ENCODE data around the gene UBE2J1.

DNA sequence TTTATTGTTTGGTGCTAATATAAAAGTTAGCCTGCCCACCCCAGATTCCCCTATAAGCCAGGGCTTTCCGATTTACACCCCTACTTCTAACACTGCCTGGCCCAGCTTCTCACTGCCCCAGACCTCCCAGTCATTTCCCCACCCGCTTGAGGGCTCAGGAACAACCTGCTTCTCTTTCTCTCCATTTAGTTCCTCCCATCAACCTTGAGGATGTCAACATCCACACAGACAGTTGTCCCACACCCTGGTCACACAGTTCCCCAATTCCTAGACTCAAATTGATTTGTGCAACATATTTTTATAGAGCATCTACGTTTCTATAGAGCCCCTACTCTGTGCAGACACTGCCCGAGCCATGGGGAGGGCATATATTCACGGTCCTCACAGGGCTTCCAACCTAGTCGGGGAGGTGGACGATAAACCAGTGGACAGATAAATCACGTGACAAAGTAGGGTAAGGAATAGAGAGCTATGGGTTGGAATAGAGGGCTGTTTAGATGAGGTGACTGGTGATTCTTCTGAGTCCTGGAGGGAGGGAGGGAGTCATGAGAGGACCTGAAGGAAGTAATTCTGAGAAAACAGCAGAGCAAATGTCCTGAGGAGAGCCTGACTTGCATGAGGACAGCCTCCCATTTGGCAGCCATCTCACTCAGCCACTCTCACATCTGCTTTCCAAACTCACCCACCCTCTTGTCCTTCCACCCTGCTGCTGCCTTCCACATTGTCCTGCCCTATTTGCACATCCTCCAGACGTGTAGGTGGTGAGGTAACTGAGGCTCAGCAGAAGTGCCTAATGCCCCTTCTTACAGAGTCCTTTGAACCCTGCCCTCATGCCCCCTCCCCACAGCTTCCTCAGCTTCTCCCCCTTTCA, 43.8 kb downstream of the UBE2J1 start:
- TF ChIP-seq, protein P1, sequence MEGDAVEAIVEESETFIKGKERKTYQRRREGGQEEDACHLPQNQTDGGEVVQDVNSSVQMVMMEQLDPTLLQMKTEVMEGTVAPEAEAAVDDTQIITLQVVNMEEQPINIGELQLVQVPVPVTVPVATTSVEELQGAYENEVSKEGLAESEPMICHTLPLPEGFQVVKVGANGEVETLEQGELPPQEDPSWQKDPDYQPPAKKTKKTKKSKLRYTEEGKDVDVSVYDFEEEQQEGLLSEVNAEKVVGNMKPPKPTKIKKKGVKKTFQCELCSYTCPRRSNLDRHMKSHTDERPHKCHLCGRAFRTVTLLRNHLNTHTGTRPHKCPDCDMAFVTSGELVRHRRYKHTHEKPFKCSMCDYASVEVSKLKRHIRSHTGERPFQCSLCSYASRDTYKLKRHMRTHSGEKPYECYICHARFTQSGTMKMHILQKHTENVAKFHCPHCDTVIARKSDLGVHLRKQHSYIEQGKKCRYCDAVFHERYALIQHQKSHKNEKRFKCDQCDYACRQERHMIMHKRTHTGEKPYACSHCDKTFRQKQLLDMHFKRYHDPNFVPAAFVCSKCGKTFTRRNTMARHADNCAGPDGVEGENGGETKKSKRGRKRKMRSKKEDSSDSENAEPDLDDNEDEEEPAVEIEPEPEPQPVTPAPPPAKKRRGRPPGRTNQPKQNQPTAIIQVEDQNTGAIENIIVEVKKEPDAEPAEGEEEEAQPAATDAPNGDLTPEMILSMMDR (conservative IDR thresholded peaks at IDR 0.05) = no peak
- no peak for TF ChIP-seq ZFX (IDR thresholded peaks at IDR 0.05)

Measured in C4-2B (cell line).